Dendritic cell treated with granulocyte-macrophage colony-stimulating factor and Interleukin-4, amounts not matched to agents 40 ng/mL and 50 ng/mL, for 4 days (primary cell): Measurements from ENCODE around the gene TAS1R2.
"Not testable (repeated sequence)": the region's sequence is repeated elsewhere in the genome, so short reads cannot be mapped to it uniquely, and the experiment has no call there.

Experiments used
- H3K27ac Mint-ChIP-seq: one replicate; pipeline ENCODE4 v1.8.0; 2022; ENCODE audit warnings: mild to moderate bottlenecking, mixed read lengths
- H3K27me3 Mint-ChIP-seq: one replicate; pipeline ENCODE4 v1.8.0; 2022; ENCODE audit warnings: mild to moderate bottlenecking, mixed read lengths
- H3K36me3 Mint-ChIP-seq: one replicate; pipeline ENCODE4 v1.8.0; 2022; ENCODE audit warnings: low read depth, mixed read lengths
- H3K4me1 Mint-ChIP-seq: one replicate; pipeline ENCODE4 v1.8.0; 2022; ENCODE audit warnings: low read depth, mixed read lengths
- H3K4me3 Mint-ChIP-seq: one replicate; pipeline ENCODE4 v1.8.0; 2022; ENCODE audit warnings: mild to moderate bottlenecking, moderate library complexity, mixed read lengths
- H3K9me3 Mint-ChIP-seq: one replicate; pipeline ENCODE4 v1.8.0; 2022; ENCODE audit warnings: mixed read lengths
- intact Hi-C: fragments of 100-400 bp; cut with micrococcal nuclease; formaldehyde crosslinking; loops from one replicate; pipeline ENCODE4 v1.15.0; 2022

TAS1R2 gene

DNA sequence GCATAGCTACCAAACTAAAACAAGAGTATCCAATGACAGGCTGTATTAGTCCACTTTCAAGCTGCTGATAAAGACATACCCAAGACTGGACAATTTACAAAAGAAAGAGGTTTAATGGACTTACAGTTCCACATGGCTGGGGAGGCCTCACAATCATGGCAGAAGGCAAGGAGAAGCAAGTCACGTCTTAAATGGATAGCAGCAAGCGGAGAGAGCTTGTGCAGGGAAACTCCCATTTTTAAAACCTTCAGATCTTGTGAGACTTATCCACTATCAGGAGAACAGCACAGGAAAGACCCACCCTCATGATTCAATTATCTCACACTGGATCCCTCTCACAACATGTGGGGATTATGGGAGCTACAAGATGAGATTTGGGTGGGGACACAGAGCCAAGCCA lies 11.7 kb downstream of the TAS1R2 start:
- intact Hi-C loops, H3K27ac Mint-ChIP-seq, H3K27me3 Mint-ChIP-seq, H3K9me3 Mint-ChIP-seq, H3K4me3 Mint-ChIP-seq, H3K4me1 Mint-ChIP-seq, H3K36me3 Mint-ChIP-seq: not testable (repeated sequence)

DNA sequence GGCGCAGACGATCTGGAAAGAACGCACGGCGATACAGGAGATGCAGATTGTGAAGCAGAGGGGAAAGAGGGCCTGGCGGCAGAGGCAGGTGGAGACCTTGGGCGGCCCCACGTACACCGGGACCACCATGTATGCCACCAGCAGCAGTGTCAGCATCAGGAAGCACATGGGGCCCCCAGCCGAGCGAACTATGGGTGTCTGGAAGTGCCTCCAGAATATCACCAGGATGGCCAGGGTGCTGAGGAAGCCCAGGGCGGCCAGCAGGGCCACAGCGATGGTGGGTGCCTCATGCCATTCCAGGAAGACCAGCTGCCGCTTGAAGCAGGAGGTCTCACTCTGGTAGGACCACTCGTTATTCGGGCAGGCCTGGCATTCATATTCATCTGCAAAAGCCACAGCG lies 19.3 kb downstream of the TAS1R2 start:
- peaks cover 8% of the 10 kb centered on the region for H3K27me3 Mint-ChIP-seq
- no peak overlapping the region for H3K27ac Mint-ChIP-seq
- H3K36me3 Mint-ChIP-seq: no peaks in the 10 kb centered on the region
- H3K4me3 Mint-ChIP-seq: no peak overlapping the region
- intact Hi-C loops: no loop called here
- peaks cover 7% of the 10 kb centered on the region for H3K9me3 Mint-ChIP-seq
- no peaks in the 10 kb centered on the region for H3K4me1 Mint-ChIP-seq

DNA sequence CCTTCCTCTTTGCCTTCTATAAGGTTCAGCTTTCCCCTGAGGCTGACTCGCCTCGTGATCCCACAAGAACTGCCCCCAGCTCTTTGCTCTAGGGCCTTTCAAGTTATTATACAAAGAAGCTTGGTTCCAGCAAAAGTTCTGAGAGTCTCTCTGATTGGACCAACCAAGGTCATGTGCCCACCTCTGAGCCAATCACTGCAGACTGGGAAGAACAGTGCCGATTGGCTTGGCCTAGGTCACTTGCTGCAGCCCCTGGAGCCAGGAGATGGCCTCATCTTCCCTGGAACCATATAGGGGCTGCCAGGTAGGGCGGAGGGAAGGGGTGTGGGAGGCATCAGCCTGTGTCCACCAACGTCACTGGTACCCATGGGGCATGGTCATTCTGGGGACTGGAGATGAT lies 22.8 kb downstream of the TAS1R2 start:
- H3K9me3 Mint-ChIP-seq: no peaks in the 10 kb centered on the region
- no peaks in the 10 kb centered on the region for H3K36me3 Mint-ChIP-seq
- H3K4me3 Mint-ChIP-seq: no peak overlapping the region
- intact Hi-C loops: no loop called here
- H3K27ac Mint-ChIP-seq: no peak overlapping the region
- no peaks in the 10 kb centered on the region for H3K4me1 Mint-ChIP-seq
- peaks cover 4% of the 10 kb centered on the region for H3K27me3 Mint-ChIP-seq

DNA sequence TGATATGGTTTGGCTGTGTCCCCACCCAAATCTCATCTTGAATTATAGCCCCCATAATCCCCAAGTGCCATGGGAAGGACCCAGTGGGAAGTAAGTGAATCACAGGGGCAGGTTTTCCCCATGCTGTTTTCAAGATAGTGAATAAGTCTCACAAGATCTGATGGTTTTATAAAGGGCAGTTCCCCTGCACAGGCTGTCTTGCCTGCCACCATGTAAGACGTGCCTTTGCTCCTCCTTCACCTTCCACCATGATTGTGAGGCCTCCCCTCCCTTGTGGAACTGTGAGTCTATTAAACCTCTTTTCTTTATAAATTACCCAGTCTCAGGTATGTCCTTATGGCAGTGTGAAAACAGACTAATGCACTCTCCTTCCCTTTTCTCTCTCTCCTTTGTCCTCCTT lies 27.1 kb downstream of the TAS1R2 start:
- H3K4me1 Mint-ChIP-seq, H3K9me3 Mint-ChIP-seq, H3K4me3 Mint-ChIP-seq, H3K27ac Mint-ChIP-seq, intact Hi-C loops, H3K36me3 Mint-ChIP-seq, H3K27me3 Mint-ChIP-seq: not testable (repeated sequence)

DNA sequence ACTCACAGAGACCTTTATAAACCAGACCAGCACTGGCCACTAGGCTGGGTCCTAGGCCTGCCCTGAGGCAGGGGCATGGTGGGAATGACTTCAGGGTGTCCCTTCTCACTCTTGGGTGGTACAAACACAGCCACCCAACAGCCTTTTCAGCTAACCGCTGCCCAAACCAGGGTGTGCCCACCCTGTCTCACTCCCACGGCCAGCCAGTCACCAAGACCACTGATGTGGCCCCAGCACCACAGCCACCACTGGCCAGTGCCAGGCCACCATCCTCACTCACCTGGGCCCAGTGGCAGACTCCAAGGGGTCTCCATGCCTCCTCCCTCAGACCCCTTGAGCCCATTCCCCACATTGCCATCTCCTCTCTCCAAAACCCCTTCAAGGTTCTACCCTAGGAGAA lies 27.8 kb downstream of the TAS1R2 start:
- no peaks in the 10 kb centered on the region for H3K36me3 Mint-ChIP-seq
- no peaks in the 10 kb centered on the region for H3K4me1 Mint-ChIP-seq
- H3K9me3 Mint-ChIP-seq: no peaks in the 10 kb centered on the region
- peaks cover 6% of the 10 kb centered on the region for H3K27me3 Mint-ChIP-seq
- H3K4me3 Mint-ChIP-seq: no peak overlapping the region
- no peak overlapping the region for H3K27ac Mint-ChIP-seq
- intact Hi-C loops: no loop called here

DNA sequence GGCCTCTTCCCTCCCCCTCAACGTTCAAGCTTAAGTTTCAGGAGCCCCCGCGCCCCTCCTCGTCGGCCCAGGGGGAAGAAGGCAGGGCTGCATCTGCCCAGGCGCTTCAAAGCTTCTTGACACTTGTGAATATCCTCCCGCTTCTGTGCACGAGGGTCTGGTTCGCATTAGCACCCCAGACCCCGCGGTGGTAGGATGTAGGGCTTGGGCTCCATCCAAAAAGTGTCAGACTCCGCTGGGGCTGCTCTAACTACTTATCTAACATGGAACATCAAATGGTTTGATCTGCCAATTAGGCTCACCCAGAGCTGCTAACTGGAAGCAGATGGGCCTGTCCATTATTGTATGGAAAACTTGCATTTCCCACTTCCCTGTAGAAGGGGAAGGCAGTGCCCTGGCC lies 28.9 kb downstream of the TAS1R2 start:
- Mint-ChIP-seq H3K4me3 (no peak overlapping the region), H3K36me3 (no peaks in the 10 kb centered on the region), H3K4me1 (no peaks in the 10 kb centered on the region), H3K9me3 (no peaks in the 10 kb centered on the region), H3K27me3 (peaks cover 6% of the 10 kb centered on the region), H3K27ac (no peak overlapping the region)
- intact Hi-C loops: no loop called here

DNA sequence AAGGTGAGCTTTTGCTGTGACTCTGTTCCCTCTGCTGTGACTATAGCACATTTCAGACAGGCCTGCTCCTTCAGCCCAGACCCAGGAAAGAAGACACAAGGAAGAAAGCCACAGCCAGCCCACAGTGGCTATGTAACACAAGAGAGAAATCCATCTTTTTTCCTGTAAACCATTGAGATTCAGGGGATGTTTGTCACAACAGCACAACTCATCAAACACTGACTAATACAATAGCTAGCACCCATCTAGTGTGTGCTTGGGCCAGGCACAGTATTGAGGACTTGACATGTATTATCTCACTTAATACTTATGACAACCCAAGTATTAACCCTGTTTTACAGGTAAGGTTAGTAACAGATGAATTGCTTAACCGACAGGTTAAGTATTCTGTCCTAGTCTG lies 29.8 kb downstream of the TAS1R2 start:
- H3K36me3 Mint-ChIP-seq: no peaks in the 10 kb centered on the region
- H3K4me3 Mint-ChIP-seq: no peak overlapping the region
- peaks cover 3% of the 10 kb centered on the region for H3K27me3 Mint-ChIP-seq
- intact Hi-C loops: no loop called here
- H3K9me3 Mint-ChIP-seq: no peaks in the 10 kb centered on the region
- H3K4me1 Mint-ChIP-seq: no peaks in the 10 kb centered on the region
- H3K27ac Mint-ChIP-seq: no peak overlapping the region

DNA sequence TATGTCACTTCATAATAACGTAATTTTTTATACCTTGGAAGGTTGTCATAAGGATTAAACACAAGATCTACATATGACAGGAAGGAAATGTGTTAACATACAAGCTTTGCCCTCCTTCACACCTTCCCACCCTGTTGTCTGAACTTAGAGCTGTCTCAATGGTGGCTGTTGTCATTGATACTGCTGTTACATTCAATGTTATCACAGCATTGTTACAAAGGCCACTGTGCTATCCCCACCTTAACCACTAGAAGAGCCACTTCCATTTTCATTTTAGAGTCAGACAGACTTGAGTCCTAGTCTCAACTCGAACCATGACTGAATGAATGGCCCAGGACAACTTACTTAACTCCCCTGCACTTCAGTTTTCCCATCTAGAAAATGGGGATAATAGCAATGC lies 31.2 kb downstream of the TAS1R2 start:
- Mint-ChIP-seq H3K9me3 (no peaks in the 10 kb centered on the region), H3K27ac (no peak overlapping the region), H3K27me3 (peaks cover 4% of the 10 kb centered on the region), H3K36me3 (no peaks in the 10 kb centered on the region), H3K4me3 (no peak overlapping the region), H3K4me1 (no peaks in the 10 kb centered on the region)
- intact Hi-C loops: no loop called here

DNA sequence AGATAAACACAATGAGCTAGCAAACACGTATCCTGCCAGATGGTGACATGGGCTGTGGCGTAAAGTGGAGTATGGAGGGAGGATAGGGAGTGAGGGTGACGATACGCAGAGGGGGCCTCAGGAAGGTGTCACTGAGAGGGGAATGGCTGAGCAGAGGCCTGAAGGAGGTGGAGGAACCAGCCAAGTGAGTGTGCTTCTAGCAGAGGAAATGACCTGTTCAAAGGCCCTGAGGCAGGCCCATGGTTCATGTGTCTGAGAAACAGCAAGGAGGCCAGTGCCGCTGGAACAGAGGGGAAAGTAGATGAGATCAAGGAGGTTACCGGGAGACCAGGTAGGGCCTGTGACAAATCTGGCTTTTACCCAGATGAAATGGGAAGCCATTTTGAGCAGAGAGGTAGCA lies 36.0 kb downstream of the TAS1R2 start:
- intact Hi-C loops: no loop called here
- no peaks in the 10 kb centered on the region for H3K36me3 Mint-ChIP-seq

DNA sequence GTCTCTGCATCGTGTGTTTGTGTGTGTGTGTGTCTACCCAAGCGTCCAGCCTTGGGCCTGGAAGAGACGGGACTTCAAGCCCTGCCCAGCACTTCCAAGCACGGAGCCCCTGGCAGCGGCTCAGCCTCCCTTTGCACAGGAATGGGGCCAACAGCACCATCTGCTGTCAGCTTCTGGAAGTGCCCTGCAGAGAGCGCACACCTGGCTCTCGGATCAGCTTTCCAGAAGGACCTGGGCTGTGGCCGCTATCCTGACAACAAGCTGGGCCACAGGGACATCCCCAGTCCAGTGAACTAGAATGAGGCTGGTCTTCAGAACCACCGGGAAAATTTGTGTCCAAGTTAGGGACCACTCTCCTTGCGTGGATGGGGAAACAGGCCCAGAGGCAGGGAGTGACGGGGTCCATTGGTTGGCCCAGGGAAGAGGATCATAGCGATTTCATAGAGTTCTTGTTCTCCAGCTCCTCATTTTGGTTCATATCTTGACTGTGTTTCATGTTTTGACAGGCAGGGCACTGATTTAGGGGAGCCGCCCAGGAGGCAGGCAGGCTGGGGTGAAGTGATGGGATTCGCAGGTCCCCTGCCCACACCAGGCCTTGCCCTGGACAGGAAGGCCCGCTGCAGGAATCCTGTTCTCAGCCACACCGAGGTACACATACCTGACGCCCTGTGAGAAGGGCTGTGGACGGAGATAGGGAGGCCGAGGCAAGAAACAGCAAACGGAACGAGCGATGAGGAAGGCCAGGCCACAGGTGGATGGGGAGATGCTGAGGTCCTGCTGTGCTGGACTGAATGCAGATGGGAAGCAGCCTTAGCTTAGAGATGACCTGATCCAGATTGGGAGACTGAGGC lies 38.4 kb downstream of the TAS1R2 start:
- Mint-ChIP-seq H3K4me1 (no peaks in the 10 kb centered on the region), H3K27ac (no peak overlapping the region), H3K4me3 (no peak overlapping the region), H3K36me3 (no peaks in the 10 kb centered on the region), H3K9me3 (no peaks in the 10 kb centered on the region), H3K27me3 (peaks cover 36% of the 10 kb centered on the region)
- intact Hi-C loops: no loop called here

More for the DNA sequence above, 36.0 kb downstream of the TAS1R2 start:
- no peaks in the 10 kb centered on the region for H3K4me1 Mint-ChIP-seq
- H3K27me3 Mint-ChIP-seq: peaks cover 21% of the 10 kb centered on the region
- H3K9me3 Mint-ChIP-seq: no peaks in the 10 kb centered on the region
- no peak overlapping the region for H3K27ac Mint-ChIP-seq
- H3K4me3 Mint-ChIP-seq: no peak overlapping the region

DNA sequence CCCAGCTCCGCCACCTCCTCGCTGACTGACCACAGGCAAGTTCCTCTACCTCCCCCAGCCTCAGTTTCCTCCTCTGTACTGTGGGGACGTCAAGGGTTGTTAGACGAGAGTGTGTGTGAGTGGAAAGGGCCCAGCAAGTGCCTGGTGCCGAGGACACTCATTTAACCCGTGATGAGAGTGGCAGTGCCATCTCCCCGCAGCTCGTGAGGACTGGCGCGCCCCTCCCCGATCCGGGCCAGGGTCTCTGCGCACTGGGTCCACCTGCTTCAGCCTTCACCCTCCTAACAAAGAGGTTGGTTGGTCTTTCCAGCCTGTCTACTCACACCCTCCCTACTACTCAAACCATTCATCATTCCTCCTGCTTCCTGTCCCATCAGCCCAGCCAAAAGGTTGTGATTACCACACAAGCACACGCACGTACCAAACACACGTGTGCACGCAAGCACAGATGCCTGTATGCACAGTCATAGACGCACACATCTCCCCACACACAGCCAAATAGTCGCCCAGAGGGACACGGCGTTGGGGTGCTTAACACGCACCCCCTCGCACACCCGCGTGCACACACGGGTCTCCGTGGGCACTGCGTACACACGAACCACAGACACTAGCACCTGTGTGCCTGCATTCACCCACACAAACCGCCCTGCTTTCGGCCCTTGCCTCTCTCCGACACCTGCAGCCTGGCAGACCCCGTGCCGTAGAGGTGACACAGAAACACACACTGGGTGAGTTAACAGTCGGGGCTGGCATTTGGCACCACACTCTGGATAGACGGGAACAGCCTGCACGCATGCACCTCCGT lies 39.3 kb downstream of the TAS1R2 start:
- intact Hi-C loops: no loop called here
- Mint-ChIP-seq H3K36me3 (no peaks in the 10 kb centered on the region), H3K9me3 (no peaks in the 10 kb centered on the region), H3K27ac (no peak overlapping the region), H3K4me3 (no peak overlapping the region), H3K4me1 (no peaks in the 10 kb centered on the region), H3K27me3 (peaks cover 39% of the 10 kb centered on the region)

DNA sequence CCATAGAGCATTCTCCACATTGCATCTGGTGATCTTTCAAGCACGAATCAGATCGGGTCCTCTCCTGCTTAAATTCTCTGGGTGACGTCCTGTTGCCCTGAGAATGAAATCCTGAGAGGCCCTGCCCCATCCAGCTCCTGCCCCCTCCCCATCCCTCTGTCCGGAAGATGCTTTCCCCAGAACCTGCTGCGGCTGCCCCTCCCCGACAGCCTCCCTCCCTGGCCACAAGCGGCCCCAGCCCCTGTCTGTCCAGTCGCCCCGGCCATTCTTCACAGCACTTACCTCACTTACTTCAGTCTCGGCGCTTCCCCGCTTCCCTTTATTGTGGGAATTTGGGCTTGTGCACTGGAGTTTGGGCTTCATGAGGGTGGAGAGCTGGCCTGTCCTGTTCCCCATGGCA lies 40.3 kb downstream of the TAS1R2 start:
- intact Hi-C loops: no loop called here
- no peak overlapping the region for H3K4me3 Mint-ChIP-seq
- H3K27me3 Mint-ChIP-seq: peaks cover 42% of the 10 kb centered on the region
- H3K9me3 Mint-ChIP-seq: no peaks in the 10 kb centered on the region
- H3K36me3 Mint-ChIP-seq: no peaks in the 10 kb centered on the region
- H3K4me1 Mint-ChIP-seq: no peaks in the 10 kb centered on the region
- H3K27ac Mint-ChIP-seq: no peak overlapping the region

DNA sequence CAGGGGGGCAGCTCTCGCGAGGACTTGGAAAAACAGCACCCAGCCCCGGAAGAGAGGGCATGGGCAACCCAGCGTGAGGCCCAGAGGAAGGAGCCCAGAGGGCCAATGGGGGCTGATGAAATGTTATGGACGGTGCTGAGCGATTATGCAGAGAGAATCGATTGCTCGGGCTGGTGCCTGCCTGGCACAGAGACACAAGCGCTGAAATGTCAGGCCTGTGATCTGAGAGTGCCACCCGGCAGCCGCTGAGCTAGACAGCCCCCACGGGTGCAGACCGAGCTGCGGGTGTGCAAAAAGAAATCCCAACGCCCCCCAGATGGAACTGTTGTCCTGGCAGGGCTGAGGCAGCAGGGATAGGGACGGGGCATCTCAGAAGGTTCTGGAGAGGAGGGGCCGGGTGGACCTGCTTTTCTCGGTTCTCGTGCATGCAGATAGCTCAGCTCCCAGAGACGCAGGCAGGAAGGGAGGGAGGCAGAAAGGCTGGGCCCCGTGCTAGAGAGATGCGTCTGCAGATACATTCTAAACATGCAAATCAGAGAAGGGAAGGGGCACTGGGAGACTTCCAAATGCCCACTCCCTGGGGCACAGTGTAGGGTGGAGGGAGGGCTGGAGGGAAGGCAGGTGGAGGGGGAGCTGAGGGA lies 41.5 kb downstream of the TAS1R2 start:
- Mint-ChIP-seq H3K36me3 (no peaks in the 10 kb centered on the region), H3K27me3 (peaks cover 40% of the 10 kb centered on the region), H3K4me3 (no peak overlapping the region), H3K9me3 (no peaks in the 10 kb centered on the region), H3K27ac (no peak overlapping the region), H3K4me1 (no peaks in the 10 kb centered on the region)
- intact Hi-C loops: no loop called here

DNA sequence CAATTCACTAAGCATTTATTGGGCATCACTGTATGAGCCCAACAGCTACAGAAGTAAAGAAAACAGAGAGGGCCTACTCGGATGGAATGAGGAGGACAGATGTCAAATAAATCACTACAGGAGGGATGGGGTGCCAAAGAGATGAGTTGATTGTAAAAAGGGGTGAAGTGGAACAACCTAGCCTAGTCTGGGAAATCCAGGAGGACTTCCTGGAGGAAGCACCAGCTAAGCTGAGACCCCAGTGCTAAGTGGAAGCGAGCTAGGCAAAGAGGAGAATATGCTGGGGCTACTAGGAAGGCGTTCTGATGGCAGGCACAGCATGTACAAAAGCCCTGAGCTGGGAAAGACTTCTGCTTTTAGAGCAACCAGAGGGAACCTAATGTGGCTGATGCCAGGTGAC lies 42.1 kb downstream of the TAS1R2 start:
- intact Hi-C loops: no loop called here
- Mint-ChIP-seq H3K4me3 (no peak overlapping the region), H3K27me3 (peaks cover 43% of the 10 kb centered on the region), H3K9me3 (no peaks in the 10 kb centered on the region), H3K27ac (no peak overlapping the region), H3K4me1 (no peaks in the 10 kb centered on the region), H3K36me3 (no peaks in the 10 kb centered on the region)
